ENCODE measurements around the gene CRBN.

DNA sequence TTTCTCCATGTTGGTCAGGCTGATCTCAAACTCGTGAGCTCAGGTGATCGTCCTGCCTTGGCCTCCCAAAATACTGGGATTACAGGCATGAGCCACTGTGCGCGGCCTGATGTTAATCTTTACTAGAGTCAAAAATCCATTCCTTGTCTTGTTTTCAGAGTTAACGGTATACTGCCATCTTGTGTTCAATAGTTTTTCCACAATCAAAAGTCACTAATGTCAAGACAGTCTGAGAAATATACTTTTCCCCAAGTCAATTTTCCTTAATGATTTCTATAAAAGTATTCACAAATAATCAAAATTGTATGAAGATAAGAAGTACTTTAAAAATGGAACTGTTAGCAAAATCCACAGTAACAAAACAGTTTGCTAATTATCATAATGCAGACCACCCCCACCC, 8.5 kb downstream of the CRBN start:
- TF ChIP-seq EZH2 (IDR thresholded peaks at IDR 0.05) (no peak), POLR2AphosphoS5 (IDR thresholded peaks at IDR 0.05; ENCODE audit: borderline replicate concordance, low read depth, low read length) (no peak), FOXP2 (optimal IDR thresholded peaks at IDR 0.05; ENCODE audit: control extremely low read depth, extremely low read length, insufficient read depth) (no peak)
